Neuron (in vitro differentiated cells): ENCODE data around the gene SPAG6.
"Not testable (repeated sequence)": the region's sequence is repeated elsewhere in the genome, so short reads cannot be mapped to it uniquely, and the experiment has no call there.

ENCODE experiments used
- H2AFZ ChIP-seq: one replicate; pipeline ENCODE4 v1.6.1; 2013; ENCODE audit warnings: low read depth, mild to moderate bottlenecking, inconsistent platforms, low read length, moderate library complexity
- H3K27me3 ChIP-seq: one replicate; pipeline ENCODE4 v1.6.1; 2013; ENCODE audit warnings: low read length; ENCODE audit not compliant: insufficient read depth
- H3K36me3 ChIP-seq: one replicate; pipeline ENCODE4 v1.6.1; 2013; ENCODE audit warnings: low read length; ENCODE audit not compliant: insufficient read depth
- H3K4me1 ChIP-seq: one replicate; pipeline ENCODE4 v1.6.1; 2013; ENCODE audit warnings: low read length; ENCODE audit not compliant: insufficient read depth
- H3K4me3 ChIP-seq: 2 replicates; pipeline ENCODE4 v1.5.1; 2013; ENCODE audit warnings: mild to moderate bottlenecking, low read length, moderate library complexity
- H3K9me3 ChIP-seq: one replicate; pipeline ENCODE4 v1.6.1; 2013; ENCODE audit warnings: low read length

Gene SPAG6

GRCh38 chr10:22345301-22346095, at the start of gene SPAG6:
Gene SPAG6, plus strand, starts transcription at chr10:22345496. Its CDS starts 116 bp downstream, at chr10:22345612.
- no peaks in the 10 kb centered on the region for H3K36me3 ChIP-seq
- peaks cover 65% of the 10 kb centered on the region for H3K27me3 ChIP-seq
- H3K9me3 ChIP-seq: peaks cover 4% of the 10 kb centered on the region
- peak within 1 kb of the TSS; percentile 34 for H2AFZ ChIP-seq
- H3K4me3 ChIP-seq: peak within 1 kb of the TSS; percentile 17
- peaks cover 8% of the 10 kb centered on the region for H3K4me1 ChIP-seq

- Histone ChIP-seq H3K9me3 (no peaks in the 10 kb centered on the region), H3K27me3 (no peaks in the 10 kb centered on the region), H3K36me3 (no peaks in the 10 kb centered on the region), H3K4me3 (no peak overlapping the region), H2AFZ (no peak overlapping the region), H3K4me1 (peaks cover 12% of the 10 kb centered on the region)
Measured at GRCh38 chr10:22301193-22301592, 44.1 kb upstream of the SPAG6 start.

- Histone ChIP-seq H3K4me1 (peaks cover 12% of the 10 kb centered on the region), H3K4me3 (no peak overlapping the region), H2AFZ (no peak overlapping the region), H3K36me3 (no peaks in the 10 kb centered on the region), H3K9me3 (no peaks in the 10 kb centered on the region), H3K27me3 (no peaks in the 10 kb centered on the region)
Measured at GRCh38 chr10:22303461-22303860, 41.8 kb upstream of the SPAG6 start.

- Histone ChIP-seq H3K9me3 (no peaks in the 10 kb centered on the region), H3K27me3 (no peaks in the 10 kb centered on the region), H3K4me3 (no peak overlapping the region), H3K36me3 (no peaks in the 10 kb centered on the region), H3K4me1 (peaks cover 12% of the 10 kb centered on the region), H2AFZ (no peak overlapping the region)
Measured at GRCh38 chr10:22305721-22306120, 39.6 kb upstream of the SPAG6 start.

GRCh38 chr10:22308390-22308789, 36.9 kb upstream of the SPAG6 start:
- Histone ChIP-seq H3K36me3 (no peaks in the 10 kb centered on the region), H3K27me3 (no peaks in the 10 kb centered on the region), H3K9me3 (no peaks in the 10 kb centered on the region), H3K4me3 (no peak overlapping the region), H3K4me1 (peaks cover 2% of the 10 kb centered on the region), H2AFZ (no peak overlapping the region)

- H2AFZ ChIP-seq: no peak overlapping the region
- H3K36me3 ChIP-seq: no peaks in the 10 kb centered on the region
- H3K4me3 ChIP-seq: no peak overlapping the region
- H3K4me1 ChIP-seq: no peaks in the 10 kb centered on the region
- H3K9me3 ChIP-seq: no peaks in the 10 kb centered on the region
- no peaks in the 10 kb centered on the region for H3K27me3 ChIP-seq
Measured at GRCh38 chr10:22309180-22310000, 35.9 kb upstream of the SPAG6 start.

- H3K27me3 ChIP-seq, H3K4me3 ChIP-seq, H2AFZ ChIP-seq, H3K9me3 ChIP-seq, H3K4me1 ChIP-seq, H3K36me3 ChIP-seq: not testable (repeated sequence)
Measured at GRCh38 chr10:22310012-22310411, 35.3 kb upstream of the SPAG6 start.

- no peaks in the 10 kb centered on the region for H3K36me3 ChIP-seq
- H3K4me1 ChIP-seq: peaks cover 10% of the 10 kb centered on the region
- H2AFZ ChIP-seq: no peak overlapping the region
- H3K4me3 ChIP-seq: no peak overlapping the region
- H3K9me3 ChIP-seq: no peaks in the 10 kb centered on the region
- no peaks in the 10 kb centered on the region for H3K27me3 ChIP-seq
Measured at GRCh38 chr10:22310928-22311327, 34.4 kb upstream of the SPAG6 start.

- H3K4me1 ChIP-seq: peaks cover 30% of the 10 kb centered on the region
- peak overlapping the region; percentile 65 for H3K4me3 ChIP-seq
- no peaks in the 10 kb centered on the region for H3K36me3 ChIP-seq
- no peaks in the 10 kb centered on the region for H3K9me3 ChIP-seq
- no peaks in the 10 kb centered on the region for H3K27me3 ChIP-seq
- no peak overlapping the region for H2AFZ ChIP-seq
Measured at GRCh38 chr10:22314852-22315251, 30.4 kb upstream of the SPAG6 start.

- H3K36me3 ChIP-seq: no peaks in the 10 kb centered on the region
- H3K27me3 ChIP-seq: no peaks in the 10 kb centered on the region
- H2AFZ ChIP-seq: peak overlapping the region; percentile 86
- peaks cover 33% of the 10 kb centered on the region for H3K4me1 ChIP-seq
- no peaks in the 10 kb centered on the region for H3K9me3 ChIP-seq
- H3K4me3 ChIP-seq: peak overlapping the region; percentile 65
Measured at GRCh38 chr10:22315455-22316285, 29.6 kb upstream of the SPAG6 start.

GRCh38 chr10:22316286-22317075, 28.8 kb upstream of the SPAG6 start, which contains the start of gene COMMD3:
Gene COMMD3, plus strand, starts transcription at chr10:22316388. Its CDS starts 30 bp downstream, at chr10:22316418.
- Histone ChIP-seq H2AFZ (peak within 1 kb of the TSS; percentile 86), H3K36me3 (no peaks in the 10 kb centered on the region), H3K9me3 (no peaks in the 10 kb centered on the region), H3K27me3 (no peaks in the 10 kb centered on the region), H3K4me3 (peak within 1 kb of the TSS; percentile 65), H3K4me1 (peaks cover 33% of the 10 kb centered on the region)

- Histone ChIP-seq H3K4me1 (peaks cover 33% of the 10 kb centered on the region), H2AFZ (peak overlapping the region; percentile 27), H3K4me3 (peak overlapping the region; percentile 65), H3K27me3 (peaks cover 2% of the 10 kb centered on the region), H3K36me3 (no peaks in the 10 kb centered on the region), H3K9me3 (no peaks in the 10 kb centered on the region)
Measured at GRCh38 chr10:22317076-22317370, 28.3 kb upstream of the SPAG6 start.
